ENCODE data around the gene PTHLH. TPM values are rescaled to one million over a fixed set of nuclear protein-coding genes. Genes with fewer than 3 reads are reported as not detected.

The PTHLH gene
- total RNA-seq, 1 donor from 2014 or later: 3.7 TPM

- no peak for TF ChIP-seq CTCF (IDR thresholded peaks at IDR 0.05; ENCODE audit: borderline replicate concordance)
- no peaks in the 10 kb centered on the region for H3K27me3 ChIP-seq (ENCODE audit: low read depth)
- no peak overlapping the region for H3K4me3 ChIP-seq
- no peak for DNase-seq
- H3K4me1 ChIP-seq: peaks cover 7% of the 10 kb centered on the region
- no peaks in the 10 kb centered on the region for H3K9me3 ChIP-seq (replicated peaks)
- H3K27ac ChIP-seq (replicated peaks): no peak overlapping the region
- no peaks in the 10 kb centered on the region for H3K36me3 ChIP-seq
- intact Hi-C loops (cut with micrococcal nuclease): no loop called here
Observed at GRCh38 chr12:27931390-27931789, 41.1 kb downstream of the PTHLH start.

- intact Hi-C loops (cut with micrococcal nuclease): no loop called here
- Histone ChIP-seq H3K27ac (replicated peaks) (no peak overlapping the region), H3K9me3 (replicated peaks) (no peaks in the 10 kb centered on the region), H3K4me3 (no peak overlapping the region), H3K4me1 (peaks cover 15% of the 10 kb centered on the region), H3K27me3 (ENCODE audit: low read depth) (no peaks in the 10 kb centered on the region), H3K36me3 (no peaks in the 10 kb centered on the region)
- no peak for TF ChIP-seq CTCF (IDR thresholded peaks at IDR 0.05; ENCODE audit: borderline replicate concordance)
- DNase-seq: no peak
Observed at GRCh38 chr12:27927347-27927746, 45.2 kb downstream of the PTHLH start.

GRCh38 chr12:27924350-27925135, 48.0 kb downstream of the PTHLH start:
- DNase-seq: no peak
- Histone ChIP-seq H3K4me1 (peaks cover 17% of the 10 kb centered on the region), H3K27ac (replicated peaks) (no peak overlapping the region), H3K36me3 (no peaks in the 10 kb centered on the region), H3K27me3 (ENCODE audit: low read depth) (no peaks in the 10 kb centered on the region), H3K4me3 (no peak overlapping the region), H3K9me3 (replicated peaks) (no peaks in the 10 kb centered on the region)
- no peak for TF ChIP-seq CTCF (IDR thresholded peaks at IDR 0.05; ENCODE audit: borderline replicate concordance)
- intact Hi-C loops (cut with micrococcal nuclease): no loop called here

- Histone ChIP-seq H3K4me3 (no peak overlapping the region), H3K36me3 (no peaks in the 10 kb centered on the region), H3K4me1 (peaks cover 13% of the 10 kb centered on the region), H3K27me3 (ENCODE audit: low read depth) (no peaks in the 10 kb centered on the region), H3K27ac (replicated peaks) (no peak overlapping the region), H3K9me3 (replicated peaks) (no peaks in the 10 kb centered on the region)
- intact Hi-C loops (cut with micrococcal nuclease): no loop called here
- no peak for TF ChIP-seq CTCF (IDR thresholded peaks at IDR 0.05; ENCODE audit: borderline replicate concordance)
- DNase-seq: no peak
Observed at GRCh38 chr12:27922531-27923139, 49.9 kb downstream of the PTHLH start.

GRCh38 chr12:27919671-27920235, 52.8 kb downstream of the PTHLH start:
- no peak for TF ChIP-seq CTCF (IDR thresholded peaks at IDR 0.05; ENCODE audit: borderline replicate concordance)
- no peak overlapping the region for H3K4me3 ChIP-seq
- H3K27ac ChIP-seq (replicated peaks): no peak overlapping the region
- intact Hi-C loops (cut with micrococcal nuclease): no loop called here
- H3K27me3 ChIP-seq (ENCODE audit: low read depth): no peaks in the 10 kb centered on the region
- H3K9me3 ChIP-seq (replicated peaks): no peaks in the 10 kb centered on the region
- peaks cover 10% of the 10 kb centered on the region for H3K4me1 ChIP-seq
- DNase-seq: no peak
- no peaks in the 10 kb centered on the region for H3K36me3 ChIP-seq
